ENCODE results near the gene SLBP.

SLBP gene

GRCh38 chr4:1751155-1751918 is 39.2 kb upstream of the SLBP start:
- Histone ChIP-seq H3K4me3 (no peak overlapping the region), H3K36me3 (no peaks in the 10 kb centered on the region), H3K4me1 (peaks cover 33 to 68% (median 51%) of the 10 kb centered on the region in 10 experiments), H3K9me3 (replicated peaks in 1 of 11) (no peaks in the 10 kb centered on the region), H3K9ac (peak overlapping the region in 10 of 11 experiments; percentile 76 to 83 (median 80); a peak in 11 of 22 replicates), H3K27me3 (no peaks in the 10 kb centered on the region), H3K4me2 (peak overlapping the region; percentile 80 to 96 (median 94); a peak in 21 of 22 replicates), H4K20me1 (peaks cover 0 to 22% (median 6%) of the 10 kb centered on the region in 11 experiments; a peak in 8 of 22 replicates), H3K27ac (peak overlapping the region in 6 of 11 experiments; percentile 84 to 91 (median 88); a peak in 9 of 22 replicates)
- no peak for TF ChIP-seq Cebpa-rat (IDR thresholded peaks at IDR 0.05)

- no peak for TF ChIP-seq Cebpa-rat (IDR thresholded peaks at IDR 0.05)
- peak overlapping the region in 2 of 11 experiments; percentile 96; a peak in 4 of 22 replicates for H3K4me2 ChIP-seq
- no peak overlapping the region for H3K27ac ChIP-seq
- H3K36me3 ChIP-seq, result peaks cover 0 to 4% (median 0%) of the 10 kb centered on the region in 11 experiments; a peak in 5 of 22 replicates
- no peaks in the 10 kb centered on the region for H3K27me3 ChIP-seq
- no peak overlapping the region for H3K9ac ChIP-seq
- peaks cover 33 to 66% (median 51%) of the 10 kb centered on the region in 10 experiments for H3K4me1 ChIP-seq
- H3K4me3 ChIP-seq, result no peak overlapping the region
- peaks cover 0 to 30% (median 10%) of the 10 kb centered on the region in 11 experiments; a peak in 9 of 22 replicates for H4K20me1 ChIP-seq
- H3K9me3 ChIP-seq (replicated peaks in 1 of 11), result no peaks in the 10 kb centered on the region
These were observed 38.4 kb upstream of the SLBP start for GRCh38 chr4:1750381-1751154.

- H3K4me1 ChIP-seq, result peaks cover 33 to 59% (median 46%) of the 10 kb centered on the region in 10 experiments
- no peak overlapping the region for H3K4me2 ChIP-seq
- peaks cover 4 to 12% (median 6%) of the 10 kb centered on the region in 11 experiments; a peak in 19 of 22 replicates for H3K36me3 ChIP-seq
- H3K27ac ChIP-seq, result no peak overlapping the region
- no peak for TF ChIP-seq Cebpa-rat (IDR thresholded peaks at IDR 0.05)
- peaks cover 0 to 37% (median 16%) of the 10 kb centered on the region in 11 experiments; a peak in 11 of 22 replicates for H4K20me1 ChIP-seq
- H3K4me3 ChIP-seq, result no peak overlapping the region
- no peaks in the 10 kb centered on the region for H3K27me3 ChIP-seq
- H3K9me3 ChIP-seq (replicated peaks in 1 of 11), result no peaks in the 10 kb centered on the region
- no peak overlapping the region for H3K9ac ChIP-seq
These were observed 37.7 kb upstream of the SLBP start for GRCh38 chr4:1749826-1750225.

GRCh38 chr4:1749370-1749769 is 37.3 kb upstream of the SLBP start:
- H3K4me1 ChIP-seq, result peaks cover 30 to 54% (median 41%) of the 10 kb centered on the region in 10 experiments

GRCh38 chr4:1748465-1748995 is 36.4 kb upstream of the SLBP start:
- H3K4me3 ChIP-seq, result 0 out of 20 replicates have a peak overlapping the region, but pooled peaks of 1 of the 10 experiments have one; percentile 35
- H3K9ac ChIP-seq, result peak overlapping the region in 7 of 11 experiments; percentile 12 to 51 (median 28); a peak in 4 of 22 replicates
- H3K4me1 ChIP-seq, result peaks cover 22 to 51% (median 35%) of the 10 kb centered on the region in 10 experiments
- H4K20me1 ChIP-seq, result peaks cover 0 to 50% (median 27%) of the 10 kb centered on the region in 11 experiments; a peak in 11 of 22 replicates
- H3K4me2 ChIP-seq, result peak overlapping the region; percentile 35 to 86 (median 72)
- no peaks in the 10 kb centered on the region for H3K27me3 ChIP-seq
- no peak for TF ChIP-seq Cebpa-rat (IDR thresholded peaks at IDR 0.05)
- H3K27ac ChIP-seq, result no peak overlapping the region
- no peaks in the 10 kb centered on the region for H3K9me3 ChIP-seq (replicated peaks in 1 of 11)
- peaks cover 15 to 25% (median 19%) of the 10 kb centered on the region in 11 experiments; a peak in 19 of 22 replicates for H3K36me3 ChIP-seq

More at GRCh38 chr4:1749370-1749769, 37.3 kb upstream of the SLBP start:
- Histone ChIP-seq H3K27ac (no peak overlapping the region), H3K9me3 (replicated peaks in 1 of 11) (no peaks in the 10 kb centered on the region), H3K36me3 (peaks cover 9 to 16% (median 11%) of the 10 kb centered on the region in 11 experiments; a peak in 19 of 22 replicates), H3K4me2 (no peak overlapping the region), H3K4me3 (no peak overlapping the region), H3K9ac (no peak overlapping the region), H3K27me3 (no peaks in the 10 kb centered on the region), H4K20me1 (peaks cover 0 to 42% (median 21%) of the 10 kb centered on the region in 11 experiments; a peak in 11 of 22 replicates)
- TF ChIP-seq Cebpa-rat (IDR thresholded peaks at IDR 0.05), result no peak

GRCh38 chr4:1747603-1747967 is 35.5 kb upstream of the SLBP start:
- TF ChIP-seq Cebpa-rat (IDR thresholded peaks at IDR 0.05), result no peak
- Histone ChIP-seq H3K4me3 (no peak overlapping the region), H3K9ac (no peak overlapping the region), H3K4me2 (no peak overlapping the region), H3K9me3 (replicated peaks in 1 of 11) (no peaks in the 10 kb centered on the region), H3K36me3 (peaks cover 15 to 34% (median 27%) of the 10 kb centered on the region in 11 experiments; a peak in 19 of 22 replicates), H3K27me3 (no peaks in the 10 kb centered on the region), H4K20me1 (peaks cover 0 to 52% (median 27%) of the 10 kb centered on the region in 11 experiments; a peak in 11 of 22 replicates), H3K4me1 (peaks cover 12 to 42% (median 25%) of the 10 kb centered on the region in 10 experiments), H3K27ac (no peak overlapping the region)

GRCh38 chr4:1746919-1747602 is 34.9 kb upstream of the SLBP start:
- H3K36me3 ChIP-seq, result peaks cover 15 to 39% (median 32%) of the 10 kb centered on the region in 11 experiments; a peak in 20 of 22 replicates
- no peak overlapping the region for H3K4me3 ChIP-seq
- H3K9me3 ChIP-seq (replicated peaks in 1 of 11), result no peaks in the 10 kb centered on the region
- H3K27me3 ChIP-seq, result no peaks in the 10 kb centered on the region
- peaks cover 0 to 57% (median 28%) of the 10 kb centered on the region in 11 experiments; a peak in 12 of 22 replicates for H4K20me1 ChIP-seq
- H3K4me1 ChIP-seq, result peaks cover 9 to 40% (median 21%) of the 10 kb centered on the region in 10 experiments
- H3K9ac ChIP-seq, result no peak overlapping the region
- H3K4me2 ChIP-seq, result no peak overlapping the region
- TF ChIP-seq Cebpa-rat (IDR thresholded peaks at IDR 0.05), result no peak
- H3K27ac ChIP-seq, result no peak overlapping the region

GRCh38 chr4:1746265-1746691 is 34.2 kb upstream of the SLBP start:
- no peak for TF ChIP-seq Cebpa-rat (IDR thresholded peaks at IDR 0.05)

More at GRCh38 chr4:1746265-1746691, 34.2 kb upstream of the SLBP start:
- Histone ChIP-seq H3K9me3 (replicated peaks in 1 of 11) (no peaks in the 10 kb centered on the region), H3K27me3 (no peaks in the 10 kb centered on the region), H3K27ac (no peak overlapping the region), H3K36me3 (peaks cover 19 to 47% (median 40%) of the 10 kb centered on the region in 11 experiments; a peak in 20 of 22 replicates), H3K4me2 (peak overlapping the region in 1 of 11 experiments; percentile 32; a peak in 1 of 22 replicates), H4K20me1 (peaks cover 0 to 65% (median 36%) of the 10 kb centered on the region in 11 experiments; a peak in 14 of 22 replicates), H3K4me3 (no peak overlapping the region), H3K4me1 (peaks cover 7 to 40% (median 21%) of the 10 kb centered on the region in 10 experiments), H3K9ac (no peak overlapping the region)
